Adipose tissue (tissue), 3 donors: ENCODE data around the gene MLLT3. TPM values are rescaled to one million over a fixed set of nuclear protein-coding genes. Genes with fewer than 3 reads are reported as not detected.

ENCODE experiments used
- H3K27ac ChIP-seq: one replicate; pipeline ENCODE4 v1.5.1; 2013; ENCODE audit warnings: low read depth, low read length
- WGBS, 3 donors: extraction: QIAGEN DNeasy Blood & Tissue Kit; methylation state at CpG; one replicate each; pipeline ENCODE4 v1.1.7; 2013; 5-methylcytosine and 5-hydroxymethylcytosine counted together
- polyA plus RNA-seq, 3 donors: library from polyadenylated mRNA; stranded (reverse); fragments of 200-250 nt; gene quantifications; one replicate each; pipeline ENCODE4 v1.2.3, GENCODE V29; 2013
- donor health status: healthy with polysubstance abuse.
- donor health status: Bipolar disorder and iron deficiency.
- donor health status: healthy.

MLLT3 gene
- polyA plus RNA-seq, 3 donors, result 2.5 to 10.7 (median 5.9) TPM

GRCh38 chr9:20504930-20505329 lies 117.4 kb downstream of the MLLT3 start:
- 98 to 100% (median 100%) methylated on average over 1 of the region's 1 CpG for WGBS, 3 donors
- H3K27ac ChIP-seq, result no peak overlapping the region

DNA sequence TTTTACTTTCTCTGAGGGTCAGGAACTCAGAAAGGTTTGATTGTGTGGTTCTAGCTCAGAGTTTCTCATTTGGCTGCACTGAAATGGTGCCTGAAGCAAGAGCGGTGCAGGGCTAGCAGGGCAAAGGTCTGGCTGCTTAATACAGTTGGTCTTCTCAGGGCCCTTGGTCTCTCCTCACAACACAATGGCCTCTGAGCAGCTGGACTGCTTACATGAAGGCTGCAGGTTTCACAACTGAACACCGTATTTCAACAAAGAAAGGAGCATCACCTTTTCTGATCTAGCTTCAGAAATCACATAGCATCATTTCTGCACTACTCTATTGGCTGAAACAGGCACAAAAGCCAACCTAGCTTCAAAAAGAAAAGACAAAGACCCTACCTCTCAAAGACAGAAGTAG lies 122.2 kb downstream of the MLLT3 start:
- 92 to 94% (median 94%) methylated on average over 2 of the region's 2 CpGs for WGBS, 3 donors

GRCh38 chr9:20499013-20499412 lies 123.3 kb downstream of the MLLT3 start:
- no peak overlapping the region for H3K27ac ChIP-seq

More for the DNA sequence above, 122.2 kb downstream of the MLLT3 start:
- no peak overlapping the region for H3K27ac ChIP-seq

DNA sequence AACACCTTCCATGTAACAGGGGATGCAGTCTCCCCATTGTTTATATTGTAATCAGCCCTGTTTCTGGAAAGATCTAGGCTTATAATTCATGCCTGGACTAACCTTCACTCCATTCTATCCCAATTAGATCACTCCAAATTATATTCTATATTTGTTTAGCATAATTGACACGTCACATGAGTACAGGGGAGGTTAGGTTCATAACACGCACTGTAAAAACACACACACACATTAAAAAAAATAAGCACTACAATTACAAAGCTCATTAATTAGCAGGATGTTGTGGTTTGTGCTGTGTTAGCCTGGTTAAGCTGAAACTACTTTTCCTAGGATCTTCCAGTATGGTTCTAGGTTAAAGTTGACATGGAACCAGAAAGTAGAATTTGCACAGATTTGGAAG lies 126.0 kb downstream of the MLLT3 start:
- H3K27ac ChIP-seq, result no peak overlapping the region
- WGBS, 3 donors, result 84 to 92% (median 86%) methylated on average over 2 of the region's 2 CpGs

- 60 to 78% (median 72%) methylated on average over 3 of the region's 3 CpGs for WGBS, 3 donors
- H3K27ac ChIP-seq, result no peak overlapping the region
Measured at GRCh38 chr9:20495098-20495497, 127.2 kb downstream of the MLLT3 start.

- WGBS, 3 donors, result 80 to 92% (median 86%) methylated on average over 1 of the region's 1 CpG
- no peak overlapping the region for H3K27ac ChIP-seq
Measured at GRCh38 chr9:20494035-20494434, 128.3 kb downstream of the MLLT3 start.

- WGBS, 3 donors, result 83 to 88% (median 88%) methylated on average over 1 of the region's 1 CpG
- H3K27ac ChIP-seq, result no peak overlapping the region
Measured at GRCh38 chr9:20492772-20493171, 129.5 kb downstream of the MLLT3 start.

- WGBS, 3 donors, result 94 to 95% (median 94%) methylated on average over 1 of the region's 1 CpG
Measured at GRCh38 chr9:20491612-20492011, 130.7 kb downstream of the MLLT3 start.

DNA sequence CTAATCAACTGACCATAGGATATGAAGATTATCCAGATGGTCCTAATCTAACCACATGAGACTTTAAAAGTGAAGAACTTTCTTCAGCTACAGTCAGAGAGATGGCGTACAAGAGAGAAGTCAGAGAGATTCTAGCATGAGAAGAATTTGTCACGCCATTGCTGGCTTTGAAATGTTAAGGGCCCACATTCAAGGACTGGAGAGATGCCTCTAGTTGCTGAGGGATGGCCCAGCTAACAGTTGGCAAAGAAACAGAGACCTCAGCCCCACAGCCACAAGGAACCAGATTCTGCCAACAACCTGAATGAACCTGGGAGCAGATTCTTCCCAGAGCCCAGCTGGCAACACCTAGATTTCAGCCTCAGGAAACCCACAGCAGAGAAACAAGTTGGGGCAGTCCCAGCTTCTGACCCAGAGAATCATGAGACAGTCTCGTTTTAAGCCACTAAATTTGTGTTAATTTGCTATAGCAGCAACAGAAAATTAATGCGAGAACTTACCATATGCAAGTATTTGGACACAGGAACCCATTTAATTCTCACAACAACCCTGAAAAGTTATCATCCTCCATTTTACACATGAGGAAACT lies 132.0 kb downstream of the MLLT3 start:
- no peak overlapping the region for H3K27ac ChIP-seq
- WGBS, 3 donors, result 87 to 94% (median 89%) methylated on average over 4 of the region's 4 CpGs

More at GRCh38 chr9:20491612-20492011, 130.7 kb downstream of the MLLT3 start:
- H3K27ac ChIP-seq, result no peak overlapping the region

GRCh38 chr9:20488691-20489090 lies 133.6 kb downstream of the MLLT3 start:
- 84 to 92% (median 87%) methylated on average over 1 of the region's 1 CpG for WGBS, 3 donors
- H3K27ac ChIP-seq, result no peak overlapping the region

DNA sequence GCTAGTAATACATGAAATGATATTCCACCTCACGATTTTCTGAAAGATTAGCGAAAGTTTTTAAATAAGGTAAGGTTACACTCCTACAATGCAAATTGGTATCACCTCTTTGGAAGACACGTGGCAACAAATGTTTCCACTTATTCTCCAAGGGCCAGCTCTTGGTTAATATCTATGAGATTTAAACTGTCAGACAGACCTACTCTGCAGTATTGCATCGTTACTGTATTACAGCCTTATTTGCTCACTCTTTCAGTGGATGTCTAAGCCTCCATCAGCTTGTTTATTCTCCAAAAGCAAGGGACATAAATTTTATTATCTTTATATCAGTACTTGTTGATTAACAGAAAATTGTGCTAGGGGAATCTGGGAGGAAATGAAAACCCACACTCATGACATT lies 135.7 kb downstream of the MLLT3 start:
- no peak overlapping the region for H3K27ac ChIP-seq
- WGBS, 3 donors, result 67 to 72% (median 72%) methylated on average over 4 of the region's 4 CpGs

GRCh38 chr9:20481437-20481836 lies 140.9 kb downstream of the MLLT3 start:
- H3K27ac ChIP-seq, result no peak overlapping the region
- 96 to 98% (median 98%) methylated on average over 5 of the region's 5 CpGs for WGBS, 3 donors

DNA sequence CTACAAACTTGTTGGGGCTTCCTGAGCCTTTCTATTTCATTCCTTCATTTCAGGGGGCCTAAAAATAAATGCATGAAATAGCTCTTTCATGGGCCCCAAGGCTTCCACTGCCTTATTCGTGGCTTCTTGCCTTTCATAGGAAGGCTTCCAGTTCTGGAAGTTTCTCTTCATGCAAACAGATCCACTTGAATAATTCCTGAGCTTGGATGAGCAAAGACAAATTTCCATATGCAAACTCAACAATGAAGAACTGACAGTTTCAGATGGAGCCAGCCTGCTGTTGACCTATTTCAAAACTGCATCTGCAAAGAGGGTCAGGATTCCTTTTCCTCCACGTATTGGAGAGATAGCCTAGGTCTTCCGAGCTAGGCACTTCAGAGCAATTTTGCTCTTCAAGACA lies 142.1 kb downstream of the MLLT3 start:
- WGBS, 3 donors, result 82 to 95% (median 89%) methylated on average over 3 of the region's 3 CpGs
- H3K27ac ChIP-seq, result no peak overlapping the region

DNA sequence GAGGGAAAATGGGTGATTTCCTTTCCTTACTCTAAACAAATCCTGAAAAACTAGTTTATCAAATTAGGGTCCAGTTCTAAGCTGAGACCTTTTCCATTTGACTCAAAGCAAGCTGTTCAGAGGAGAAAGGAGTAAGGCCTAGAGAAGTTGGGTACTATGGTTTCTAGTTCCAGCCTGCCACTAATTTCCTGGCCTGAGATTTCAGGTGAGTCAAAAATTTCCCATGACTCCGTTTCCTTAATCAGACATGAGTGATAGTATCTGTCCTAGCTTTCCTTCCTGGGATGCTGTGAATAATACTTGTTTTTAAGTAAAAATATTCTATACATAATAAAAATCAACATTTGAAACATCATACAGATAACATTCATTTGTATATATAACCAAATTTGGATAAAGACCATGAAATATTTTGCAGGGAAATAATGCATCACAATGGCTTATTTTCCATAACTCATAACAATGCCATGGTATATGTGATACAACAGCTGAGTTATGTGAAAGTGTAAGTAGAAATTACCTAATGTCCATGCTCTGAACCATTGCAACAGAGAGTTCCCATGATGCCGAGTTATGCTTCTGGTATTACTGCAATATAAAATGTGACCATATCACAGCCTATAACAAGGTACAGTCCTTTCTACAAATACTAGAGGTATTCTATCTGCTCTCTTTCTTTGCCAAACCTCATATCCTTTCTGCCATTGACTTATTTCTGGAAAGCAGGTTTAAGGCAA lies 142.7 kb downstream of the MLLT3 start:
- H3K27ac ChIP-seq, result no peak overlapping the region
- WGBS, 3 donors, result 74 to 94% (median 74%) methylated on average over 2 of the region's 2 CpGs

DNA sequence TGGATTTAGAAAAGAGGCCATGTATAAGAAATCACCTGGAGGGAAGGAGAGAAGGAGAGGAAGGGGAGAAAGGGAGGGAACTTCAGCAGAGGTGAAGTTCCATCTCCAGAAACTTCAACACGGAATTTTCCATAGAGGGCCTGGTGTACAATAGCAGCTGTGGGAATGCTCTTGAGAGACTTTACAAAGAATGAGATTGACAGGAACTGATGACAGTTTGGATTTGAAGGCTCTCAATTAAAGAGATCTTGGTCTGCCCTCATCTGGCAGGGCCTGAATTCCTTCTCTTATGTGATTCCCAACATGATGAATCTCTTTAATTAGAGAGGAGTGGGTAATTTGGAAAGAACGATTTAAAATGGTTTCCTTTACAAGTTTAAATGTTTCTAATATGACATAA lies 143.5 kb downstream of the MLLT3 start:
- WGBS, 3 donors, result 71 to 87% (median 73%) methylated on average over 2 of the region's 2 CpGs
- no peak overlapping the region for H3K27ac ChIP-seq

DNA sequence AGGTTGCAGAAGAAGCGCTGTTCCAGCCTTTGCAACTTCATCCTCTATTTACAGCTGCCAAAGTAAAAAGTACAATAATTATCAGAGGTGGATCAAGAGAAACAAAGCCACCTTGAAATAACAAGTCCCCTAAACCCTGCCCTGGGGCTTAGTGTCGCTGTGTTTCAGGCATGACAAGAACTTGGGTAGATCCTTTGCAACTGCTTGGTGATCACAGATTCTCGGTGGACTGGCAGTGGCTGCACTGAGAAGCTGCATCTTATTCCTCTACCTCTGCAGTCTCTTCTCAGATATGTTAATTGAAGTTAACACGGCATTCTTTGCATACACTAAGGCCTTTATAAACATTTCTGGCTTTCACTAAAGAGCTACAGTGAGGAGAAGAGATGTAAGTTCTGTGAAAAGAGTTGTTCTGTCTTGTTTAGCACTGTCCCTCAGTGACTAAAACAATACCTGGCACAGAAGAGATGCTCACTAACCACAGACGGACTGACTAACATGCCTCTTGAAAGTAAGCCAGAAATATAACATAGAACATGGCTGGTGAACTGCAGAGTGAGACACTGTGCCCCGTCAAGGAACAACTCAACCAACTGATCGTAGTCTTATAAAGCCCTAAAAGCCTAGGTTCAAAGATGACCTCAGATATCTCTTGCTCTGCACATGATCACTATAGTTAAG lies 144.2 kb downstream of the MLLT3 start:
- no peak overlapping the region for H3K27ac ChIP-seq
- WGBS, 3 donors, result 88 to 93% (median 93%) methylated on average over 7 of the region's 7 CpGs

- H3K27ac ChIP-seq, result no peak overlapping the region
- 46 to 58% (median 58%) methylated on average over 2 of the region's 2 CpGs for WGBS, 3 donors
Measured at GRCh38 chr9:20476912-20477521, 145.3 kb downstream of the MLLT3 start.

DNA sequence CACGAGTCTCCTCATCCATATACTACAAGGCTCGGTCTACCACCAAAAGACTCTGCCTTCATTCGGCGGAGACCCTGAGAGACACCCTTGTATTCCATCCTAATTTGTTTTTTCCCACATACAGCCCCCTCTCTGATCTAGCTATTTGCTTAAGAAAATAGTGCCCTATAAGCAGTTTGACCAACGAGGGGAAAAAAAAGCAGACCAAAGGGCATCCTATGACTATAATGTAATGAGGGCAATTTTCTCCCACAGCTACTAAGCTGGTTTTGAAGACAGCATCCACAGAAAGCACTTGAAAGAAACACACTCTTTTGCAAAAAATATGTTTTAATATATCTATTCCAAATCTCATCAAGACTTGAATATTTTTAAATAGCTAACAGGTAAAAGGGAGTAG lies 147.8 kb downstream of the MLLT3 start:
- no peak overlapping the region for H3K27ac ChIP-seq
- WGBS, 3 donors, result 92 to 97% (median 92%) methylated on average over 5 of the region's 5 CpGs

GRCh38 chr9:20473515-20474013 lies 148.7 kb downstream of the MLLT3 start:
- H3K27ac ChIP-seq, result no peak overlapping the region
